H9 (cell line): ENCODE results near the gene XNDC1N. TPM values are rescaled to one million over a fixed set of nuclear protein-coding genes. Genes with fewer than 3 reads are reported as not detected.

Source experiments
- DNase-seq: peaks from one replicate; pipeline ENCODE4 v3.0.0-alpha.2; 2017
- H2AFZ ChIP-seq: one replicate; pipeline ENCODE4 v1.6.1; 2013; ENCODE audit warnings: mild to moderate bottlenecking, low read length, control low read depth, moderate library complexity
- H2AK5ac ChIP-seq: 2 replicates; pipeline ENCODE4 v1.6.1; 2013; ENCODE audit warnings: low read length, control low read depth, mixed read lengths; ENCODE audit not compliant: insufficient read length
- H2BK120ac ChIP-seq: one replicate; pipeline ENCODE4 v1.6.1; 2013; ENCODE audit warnings: low read depth, mild to moderate bottlenecking, low read length, control low read depth, inconsistent platforms; ENCODE audit not compliant: poor library complexity, severe bottlenecking
- H2BK12ac ChIP-seq: 2 replicates; pipeline ENCODE4 v1.6.1; 2013; ENCODE audit warnings: low read length, control low read depth, mixed read lengths, low read depth; ENCODE audit not compliant: insufficient read length
- H2BK15ac ChIP-seq: 2 replicates; pipeline ENCODE4 v1.6.1; 2013; ENCODE audit warnings: low read depth, low read length, control low read depth
- H2BK20ac ChIP-seq: one replicate; pipeline ENCODE4 v1.6.1; 2013; ENCODE audit warnings: low read depth, mild to moderate bottlenecking, low read length, control low read depth, inconsistent platforms; ENCODE audit not compliant: poor library complexity, severe bottlenecking
- H2BK5ac ChIP-seq: 2 replicates; pipeline ENCODE4 v1.6.1; 2013; ENCODE audit warnings: low read length, control low read depth, mixed read lengths; ENCODE audit not compliant: insufficient read length
- H3K14ac ChIP-seq: 2 replicates; pipeline ENCODE4 v1.6.1; 2013; ENCODE audit warnings: low read length, control low read depth; ENCODE audit not compliant: insufficient read depth
- H3K18ac ChIP-seq: 2 replicates; pipeline ENCODE4 v1.6.1; 2013; ENCODE audit warnings: low read depth, mild to moderate bottlenecking, mixed read lengths, low read length, control low read depth; ENCODE audit not compliant: insufficient read length
- H3K23ac ChIP-seq: 2 replicates; pipeline ENCODE4 v1.6.1; 2013; ENCODE audit warnings: low read length, control low read depth, mixed read lengths, low read depth; ENCODE audit not compliant: insufficient read length
- H3K23me2 ChIP-seq: 2 replicates; pipeline ENCODE4 v1.6.1; 2013; ENCODE audit warnings: low read depth, mild to moderate bottlenecking, mixed read lengths, low read length, control low read depth; ENCODE audit not compliant: insufficient read length, poor library complexity, severe bottlenecking
- H3K27ac ChIP-seq: 2 replicates; pipeline ENCODE4 v1.5.1; 2013; ENCODE audit warnings: low read length, control low read depth, mixed read lengths, low read depth; ENCODE audit not compliant: insufficient read length
- H3K27me3 ChIP-seq: 2 replicates; pipeline ENCODE4 v1.6.1; 2013; ENCODE audit warnings: low read length, control low read depth, inconsistent platforms; ENCODE audit not compliant: insufficient read depth
- H3K4ac ChIP-seq: 2 replicates; pipeline ENCODE4 v1.6.1; 2013; ENCODE audit warnings: low read depth, mild to moderate bottlenecking, control low read depth, inconsistent platforms, low read length, moderate library complexity
- H3K4me1 ChIP-seq: 2 replicates; pipeline ENCODE4 v1.6.1; 2013; ENCODE audit warnings: low read length, control low read depth, inconsistent platforms; ENCODE audit not compliant: insufficient read depth
- H3K4me2 ChIP-seq: 2 replicates; pipeline ENCODE4 v1.6.1; 2013; ENCODE audit warnings: low read length, control low read depth, mixed read lengths; ENCODE audit not compliant: insufficient read length, insufficient read depth
- H3K56ac ChIP-seq: 2 replicates; pipeline ENCODE4 v1.6.1; 2013; ENCODE audit warnings: low read depth, mild to moderate bottlenecking, mixed read lengths, low read length, control low read depth; ENCODE audit not compliant: insufficient read length
- H3K79me1 ChIP-seq: 2 replicates; pipeline ENCODE4 v1.6.1; 2013; ENCODE audit warnings: low read depth, mild to moderate bottlenecking, moderate library complexity, low read length, control low read depth, inconsistent platforms; ENCODE audit not compliant: insufficient read depth, poor library complexity, severe bottlenecking
- H3K79me2 ChIP-seq: 2 replicates; pipeline ENCODE4 v1.6.1; 2013; ENCODE audit warnings: low read length, control low read depth, inconsistent platforms; ENCODE audit not compliant: insufficient read depth
- H3K9ac ChIP-seq: 2 replicates; pipeline ENCODE4 v1.6.1; 2013; ENCODE audit warnings: low read length, control low read depth, mixed read lengths; ENCODE audit not compliant: insufficient read length; ENCODE audit errors: extremely low read depth
- H3K9me3 ChIP-seq: one replicate; pipeline ENCODE4 v1.6.1; 2013; ENCODE audit warnings: low read depth, low read length, inconsistent platforms; ENCODE audit not compliant: control insufficient read depth
- H3T11ph ChIP-seq: one replicate; pipeline ENCODE4 v1.6.1; 2013; ENCODE audit warnings: mild to moderate bottlenecking, low read length, control low read depth, inconsistent platforms
- H4K20me1 ChIP-seq: one replicate; pipeline ENCODE4 v1.6.1; 2013; ENCODE audit not compliant: control insufficient read depth, insufficient read length, insufficient read depth
- H4K5ac ChIP-seq: 2 replicates; pipeline ENCODE4 v1.6.1; 2013; ENCODE audit warnings: low read depth, mild to moderate bottlenecking, mixed read lengths, low read length, control low read depth; ENCODE audit not compliant: insufficient read length
- H4K8ac ChIP-seq: replicated peaks from 2 replicates; pipeline ENCODE4 v1.6.1; 2013; ENCODE audit warnings: low read length, control low read depth, mixed read lengths, low read depth; ENCODE audit not compliant: insufficient read length
- H4K91ac ChIP-seq: 2 replicates; pipeline ENCODE4 v1.6.1; 2013; ENCODE audit warnings: low read depth, mild to moderate bottlenecking, moderate library complexity, mixed read lengths, low read length, control low read depth; ENCODE audit not compliant: insufficient read length
- H3K27ac Mint-ChIP-seq, 3 experiments: 2 replicates in 2 of 3; 3 replicates in 1 of 3; pipeline ENCODE4 v1.8.0; 2020 to 2021; ENCODE audit warnings: mixed read lengths in 3 of 3, mild to moderate bottlenecking in 1 of 3, moderate library complexity in 1 of 3
- H3K27me3 Mint-ChIP-seq: 2 replicates; pipeline ENCODE4 v1.8.0; 2021; ENCODE audit warnings: low read depth, mild to moderate bottlenecking, moderate library complexity, mixed read lengths
- H3K36me3 Mint-ChIP-seq, 3 experiments: 2 replicates in 2 of 3; 3 replicates in 1 of 3; pipeline ENCODE4 v1.8.0; 2020 to 2021; ENCODE audit warnings: low read depth in 3 of 3, mixed read lengths in 3 of 3; ENCODE audit not compliant: insufficient read depth in 1 of 3
- H3K4me1 Mint-ChIP-seq, 2 experiments: 2 replicates each; pipeline ENCODE4 v1.8.0; 2020; ENCODE audit warnings: mixed read lengths in 2 of 2
- H3K4me3 Mint-ChIP-seq, 2 experiments: 2 replicates in 1 of 2; 3 replicates in 1 of 2; pipeline ENCODE4 v1.8.0; 2020 to 2021; ENCODE audit warnings: mild to moderate bottlenecking in 2 of 2, mixed read lengths in 2 of 2, moderate library complexity in 1 of 2
- H3K9me3 Mint-ChIP-seq, 2 experiments: 2 replicates in 1 of 2; 3 replicates in 1 of 2; pipeline ENCODE4 v1.8.0; 2020; ENCODE audit warnings: mild to moderate bottlenecking in 2 of 2, mixed read lengths in 2 of 2, moderate library complexity in 1 of 2
- WGBS: extraction: QIAGEN DNeasy Blood & Tissue Kit; methylation state at CpG from one replicate; pipeline ENCODE4 v1.1.7; 2013; ENCODE audit warnings: missing lambda C conversion rate, low lambda C conversion rate, mixed read lengths; ENCODE audit not compliant: insufficient read length; ENCODE audit errors: extremely low coverage; 5-methylcytosine and 5-hydroxymethylcytosine counted together
- total RNA-seq: library from RNA; stranded (reverse); gene quantifications from 2 replicates; pipeline ENCODE4 v1.2.1, GENCODE V29; 2021
- TF ChIP-seq, protein P1 (sequence below): fragments of 200-600 bp; sonication (generic); conservative IDR thresholded peaks from 3 replicates; pipeline ENCODE4 v1.8.0; 2021; ENCODE audit warnings: antibody characterized with exemption, mild to moderate bottlenecking

Gene XNDC1N
- total RNA-seq, 1 experiment from 2014 or later: 11.0 TPM

DNA sequence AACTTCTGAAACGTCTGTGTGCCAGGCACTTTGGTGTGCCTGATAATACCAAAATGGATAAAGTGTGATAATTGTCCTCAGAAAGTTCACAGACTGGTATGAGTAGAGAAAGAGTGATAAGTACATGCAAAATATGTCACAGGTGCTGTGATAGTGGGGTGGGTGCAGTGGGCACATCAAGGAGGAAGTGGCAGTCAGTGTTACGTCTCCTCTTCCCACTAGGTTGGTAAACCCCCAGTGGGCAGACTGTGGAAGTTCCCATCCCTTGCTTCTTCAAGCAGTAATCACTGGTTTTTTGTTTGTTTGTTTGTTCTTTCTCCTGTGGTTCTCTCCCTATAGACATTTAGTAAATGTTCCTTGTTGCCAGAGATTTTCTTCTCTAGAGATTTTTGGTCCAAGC is 5.8 kb upstream of the XNDC1N start:
- Histone ChIP-seq H4K91ac (no peak overlapping the region), H3K56ac (no peak overlapping the region), H3K4me2 (no peak overlapping the region), H2BK12ac (no peak overlapping the region), H3K79me2 (peaks cover 42% of the 10 kb centered on the region), H3K27ac (no peak overlapping the region), H2BK15ac (no peak overlapping the region), H3K14ac (no peak overlapping the region), H3K9me3 (no peaks in the 10 kb centered on the region), H2BK20ac (no peak overlapping the region), H3K9ac (no peak overlapping the region), H4K20me1 (no peaks in the 10 kb centered on the region), H2AFZ (no peak overlapping the region), H4K8ac (no peak overlapping the region), H2BK5ac (no peak overlapping the region), H3K79me1 (peaks cover 17% of the 10 kb centered on the region), H3K27me3 (no peaks in the 10 kb centered on the region), H3K23ac (no peak overlapping the region), H2AK5ac (no peak overlapping the region), H3K23me2 (peaks cover 4% of the 10 kb centered on the region), H3T11ph (no peak overlapping the region), H4K5ac (no peak overlapping the region), H3K18ac (no peak overlapping the region), H2BK120ac (no peak overlapping the region), H3K4ac (no peak overlapping the region), H3K4me1 (no peaks in the 10 kb centered on the region; the same call in 1 of the 2 replicates)
- no peaks in the 10 kb centered on the region for H3K9me3 Mint-ChIP-seq
- no peak overlapping the region for H3K27ac Mint-ChIP-seq
- TF ChIP-seq, protein P1, sequence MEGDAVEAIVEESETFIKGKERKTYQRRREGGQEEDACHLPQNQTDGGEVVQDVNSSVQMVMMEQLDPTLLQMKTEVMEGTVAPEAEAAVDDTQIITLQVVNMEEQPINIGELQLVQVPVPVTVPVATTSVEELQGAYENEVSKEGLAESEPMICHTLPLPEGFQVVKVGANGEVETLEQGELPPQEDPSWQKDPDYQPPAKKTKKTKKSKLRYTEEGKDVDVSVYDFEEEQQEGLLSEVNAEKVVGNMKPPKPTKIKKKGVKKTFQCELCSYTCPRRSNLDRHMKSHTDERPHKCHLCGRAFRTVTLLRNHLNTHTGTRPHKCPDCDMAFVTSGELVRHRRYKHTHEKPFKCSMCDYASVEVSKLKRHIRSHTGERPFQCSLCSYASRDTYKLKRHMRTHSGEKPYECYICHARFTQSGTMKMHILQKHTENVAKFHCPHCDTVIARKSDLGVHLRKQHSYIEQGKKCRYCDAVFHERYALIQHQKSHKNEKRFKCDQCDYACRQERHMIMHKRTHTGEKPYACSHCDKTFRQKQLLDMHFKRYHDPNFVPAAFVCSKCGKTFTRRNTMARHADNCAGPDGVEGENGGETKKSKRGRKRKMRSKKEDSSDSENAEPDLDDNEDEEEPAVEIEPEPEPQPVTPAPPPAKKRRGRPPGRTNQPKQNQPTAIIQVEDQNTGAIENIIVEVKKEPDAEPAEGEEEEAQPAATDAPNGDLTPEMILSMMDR: no peak
- no peak for DNase-seq
- no peak overlapping the region for H3K4me3 Mint-ChIP-seq
- H3K36me3 Mint-ChIP-seq: peaks cover 0 to 3% (median under 1%) of the 10 kb centered on the region in 3 experiments; a peak in 3 of 7 replicates
- WGBS: no CpG with 5 or more reads among the region's 2 CpGs
- no peaks in the 10 kb centered on the region for H3K27me3 Mint-ChIP-seq
- peaks cover 9 to 19% of the 10 kb centered on the region in 2 experiments for H3K4me1 Mint-ChIP-seq
